CD4-positive, alpha-beta T cell treated with Interleukin-2 at 100 ng/mL for 4 hours (primary cell): ENCODE results near the gene IAH1.

Source experiments
- DNase-seq: peaks from one replicate; pipeline ENCODE4 v3.0.0-alpha.2; 2020; ENCODE audit warnings: low spot score

The IAH1 gene

DNA sequence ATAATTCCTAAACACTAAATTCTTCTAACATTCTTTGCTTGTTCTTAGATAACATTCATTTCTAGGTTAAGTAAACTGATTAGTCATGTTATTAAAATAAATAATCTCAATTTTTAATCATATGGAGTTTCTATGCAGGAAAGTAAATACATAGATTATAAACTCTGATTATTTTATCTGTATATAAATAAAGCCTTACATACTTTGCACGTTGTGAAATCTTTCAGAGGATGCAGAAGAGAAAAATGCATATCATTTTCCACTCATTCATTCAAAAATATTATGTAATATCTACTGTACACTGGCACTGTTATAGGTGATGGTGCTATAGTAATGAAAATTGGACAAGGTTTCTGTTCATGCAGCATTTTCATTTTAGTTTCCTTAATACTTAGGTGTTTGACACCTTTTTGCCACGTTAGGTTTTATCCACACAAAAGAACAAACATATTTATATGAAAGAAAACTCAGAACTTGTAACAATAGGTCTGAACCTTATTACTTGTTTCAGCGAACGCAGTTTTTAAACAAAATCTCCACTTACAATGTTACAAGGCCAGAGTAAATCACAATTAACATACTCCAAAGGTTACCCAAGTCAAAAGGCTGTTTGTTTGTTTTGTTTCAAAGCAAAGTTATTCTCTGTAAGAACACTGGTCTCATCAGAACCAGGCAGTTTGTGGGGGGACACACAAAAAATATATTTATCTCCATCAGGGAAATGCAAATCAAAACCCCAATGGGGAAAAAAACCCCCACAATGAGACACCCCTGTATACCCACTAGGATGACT, 53.8 kb downstream of the IAH1 start:
- no peak for DNase-seq

DNA sequence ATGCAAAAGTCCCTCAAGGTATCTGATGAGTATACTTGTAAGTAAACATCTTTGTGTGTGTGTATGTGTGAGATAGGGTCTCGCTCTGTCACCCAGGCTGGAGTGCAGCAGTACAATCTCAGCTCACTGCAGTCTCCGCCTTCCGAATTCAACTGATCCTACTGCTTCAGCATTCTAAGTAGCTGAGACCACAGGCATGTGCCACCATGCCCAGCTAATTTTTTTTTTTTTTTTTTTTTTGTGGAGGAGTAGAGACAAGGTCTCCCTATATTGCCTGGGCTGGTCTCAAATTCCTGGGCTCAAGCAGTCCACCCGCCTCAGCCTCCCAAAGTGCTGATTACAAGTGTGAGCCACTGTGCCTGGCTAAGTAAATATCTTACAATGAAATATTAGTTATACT, 58.1 kb downstream of the IAH1 start:
- DNase-seq, result no peak

DNA sequence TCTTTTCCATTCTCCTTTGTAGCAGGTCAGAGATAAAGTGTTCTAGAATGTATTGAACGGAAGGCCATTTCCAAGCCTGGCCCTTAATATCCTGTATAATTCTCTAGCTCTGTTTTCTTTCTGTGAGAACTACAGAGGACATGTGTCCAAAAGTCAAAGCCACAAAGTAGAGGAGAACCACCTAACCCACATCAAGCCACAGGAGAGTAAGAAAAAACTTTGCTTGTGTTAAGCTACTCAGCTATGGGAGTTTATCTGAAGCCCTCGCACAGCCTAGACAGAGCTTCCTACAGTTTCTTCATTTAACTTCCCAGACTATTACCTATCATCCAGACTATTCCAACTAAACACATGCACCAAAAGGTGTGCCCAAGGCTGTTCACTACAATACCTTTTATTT, 59.3 kb downstream of the IAH1 start:
- DNase-seq, result no peak

DNA sequence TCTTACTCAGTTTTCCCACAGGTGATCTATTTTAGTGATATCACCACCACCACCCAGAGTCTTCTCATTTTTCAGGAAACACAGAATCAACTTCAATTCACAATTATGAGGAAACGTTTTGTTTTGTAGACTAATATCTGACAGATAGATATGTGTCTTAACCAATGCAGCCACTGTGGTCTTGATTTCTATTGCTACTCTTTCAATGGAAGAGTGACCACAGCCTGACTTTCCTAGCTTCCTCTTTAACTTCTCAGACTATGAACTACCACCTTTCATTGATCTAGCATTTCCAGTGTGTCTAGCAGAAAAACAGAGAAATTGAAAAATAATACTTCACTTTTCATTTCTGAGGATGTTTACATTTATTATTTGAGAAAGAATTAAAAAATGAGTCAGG, 60.8 kb downstream of the IAH1 start:
- no peak for DNase-seq

DNA sequence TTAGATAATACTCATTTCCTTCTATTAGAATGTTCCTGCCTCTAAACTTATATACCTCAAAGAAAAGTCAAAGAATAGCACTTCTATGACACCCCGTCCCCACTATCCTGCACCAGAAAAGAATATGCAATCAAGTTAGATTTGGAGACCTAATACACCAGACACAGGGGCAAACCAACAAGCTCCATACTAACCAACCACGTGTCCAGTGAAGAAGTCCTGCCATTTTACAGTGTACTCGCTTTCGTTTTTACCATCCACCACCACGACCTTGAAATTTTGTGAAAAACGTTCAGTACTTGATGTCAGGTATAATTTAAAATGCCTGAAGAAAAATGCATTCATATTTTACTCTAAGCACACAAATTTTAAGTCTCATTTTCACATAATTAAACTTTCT, 62.2 kb downstream of the IAH1 start:
- no peak for DNase-seq

DNA sequence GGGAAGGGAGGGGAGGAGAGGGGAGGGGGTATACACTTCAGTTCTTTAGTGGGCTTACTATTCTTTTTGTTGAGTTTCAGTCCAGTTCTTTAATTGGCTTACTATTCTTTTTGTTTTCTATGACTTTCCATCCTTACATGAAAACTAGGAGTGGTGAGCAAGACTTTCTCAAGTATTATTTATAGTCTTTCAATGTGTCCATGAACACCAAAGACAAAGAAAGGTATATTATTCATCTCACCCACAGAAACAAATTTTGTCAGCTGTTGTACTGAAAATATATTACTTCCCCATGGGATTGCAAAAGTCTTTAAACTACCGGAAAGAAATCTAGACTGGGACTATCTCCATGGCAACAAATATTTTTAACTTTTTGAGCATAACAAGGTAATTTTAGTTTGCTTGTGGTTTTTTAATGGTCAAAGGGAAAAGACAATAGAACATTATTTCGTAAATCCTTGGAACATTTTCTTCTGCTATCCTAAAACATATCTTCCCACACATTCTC, 63.7 kb downstream of the IAH1 start:
- DNase-seq, result no peak
